Stimulated activated naive CD8-positive, alpha-beta T cell treated with anti-CD3 and anti-CD28 coated beads, Interleukin-15, Interleukin-2, amounts not matched to agents 100 ng/mL and 50 ng/mL, for 24 hours (primary cell): Measurements from ENCODE around the gene XAF1.
"Not testable (repeated sequence)": the region's sequence is repeated elsewhere in the genome, so short reads cannot be mapped to it uniquely, and the experiment has no call there.

ENCODE experiments used
- H3K27ac Mint-ChIP-seq: one replicate; pipeline ENCODE4 v1.8.0; 2021; ENCODE audit warnings: mild to moderate bottlenecking, mixed read lengths
- H3K27me3 Mint-ChIP-seq: one replicate; pipeline ENCODE4 v1.8.0; 2021; ENCODE audit warnings: mixed read lengths
- H3K36me3 Mint-ChIP-seq: one replicate; pipeline ENCODE4 v1.8.0; 2021; ENCODE audit warnings: low read depth, mixed read lengths
- H3K4me1 Mint-ChIP-seq: one replicate; pipeline ENCODE4 v1.8.0; 2021; ENCODE audit warnings: low read depth, mixed read lengths
- H3K4me3 Mint-ChIP-seq: one replicate; pipeline ENCODE4 v1.8.0; 2021; ENCODE audit warnings: mild to moderate bottlenecking, mixed read lengths
- H3K9me3 Mint-ChIP-seq: one replicate; pipeline ENCODE4 v1.8.0; 2021; ENCODE audit warnings: mixed read lengths

XAF1 gene

DNA sequence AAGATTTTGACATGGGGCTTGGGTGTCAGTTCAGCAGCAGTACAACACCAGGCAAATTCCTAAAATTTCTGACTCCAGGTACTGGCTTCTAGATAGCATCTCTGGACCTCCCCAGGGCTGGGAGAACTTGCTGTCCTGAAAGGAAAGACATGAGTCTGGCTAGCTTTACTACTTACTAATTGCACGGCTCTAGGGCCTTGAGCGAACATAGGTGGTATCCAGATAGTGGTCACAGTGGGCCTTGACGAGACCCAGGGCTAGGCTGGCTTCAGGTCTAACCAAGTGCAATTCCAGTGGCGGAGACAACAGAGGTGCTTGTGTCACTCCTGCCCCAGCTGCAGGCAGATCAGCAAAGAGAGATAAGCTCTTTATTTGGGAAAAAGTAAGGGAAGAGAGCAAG is 26.3 kb upstream of the XAF1 start:
- Mint-ChIP-seq H3K9me3 (no peaks in the 10 kb centered on the region), H3K36me3 (no peaks in the 10 kb centered on the region), H3K4me3 (no peak overlapping the region), H3K27me3 (peaks cover 29% of the 10 kb centered on the region), H3K27ac (no peak overlapping the region), H3K4me1 (no peaks in the 10 kb centered on the region)

DNA sequence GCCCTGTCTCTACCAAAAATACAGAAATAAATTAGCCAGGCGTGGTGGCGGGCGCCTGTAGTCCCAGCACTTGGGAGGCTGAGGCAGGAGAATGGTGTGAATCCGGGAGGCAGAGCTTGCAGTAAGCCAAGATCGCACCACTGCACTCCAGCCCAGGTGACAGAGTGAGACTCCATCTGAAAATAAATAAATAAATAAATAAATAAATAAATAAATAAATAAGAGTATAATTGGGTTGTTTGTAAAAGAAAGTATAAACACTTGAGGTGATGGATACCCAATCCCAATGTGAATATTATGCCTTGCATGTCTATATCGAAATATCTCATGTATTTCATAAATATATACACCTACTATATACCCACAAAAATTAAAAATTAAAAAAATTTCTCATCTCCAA is 9.2 kb upstream of the XAF1 start:
- not testable (repeated sequence) for H3K4me1 Mint-ChIP-seq, H3K9me3 Mint-ChIP-seq, H3K36me3 Mint-ChIP-seq, H3K4me3 Mint-ChIP-seq, H3K27ac Mint-ChIP-seq
- H3K27me3 Mint-ChIP-seq: peaks cover 14% of the 10 kb centered on the region

DNA sequence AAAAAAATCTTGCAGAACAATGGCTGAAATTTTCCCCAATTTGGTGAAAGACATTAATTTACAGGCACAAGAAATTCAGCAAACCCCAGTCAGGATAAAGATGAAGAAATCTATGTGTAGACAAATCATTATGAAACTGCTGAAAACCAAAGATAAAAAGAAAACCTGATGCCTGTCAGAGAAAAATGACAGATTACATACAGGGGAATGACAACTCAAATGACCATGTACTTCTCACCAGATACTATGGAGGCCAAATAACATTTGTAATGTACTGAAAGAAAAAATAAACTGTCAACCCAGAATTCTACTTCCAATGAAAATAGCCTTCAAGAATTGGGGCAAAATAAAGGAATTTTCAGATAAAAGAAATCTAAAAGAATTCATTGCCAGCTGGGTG is 7.2 kb upstream of the XAF1 start:
- Mint-ChIP-seq H3K27me3 (peaks cover 10% of the 10 kb centered on the region), H3K36me3 (no peaks in the 10 kb centered on the region), H3K9me3 (no peaks in the 10 kb centered on the region), H3K27ac (no peak overlapping the region), H3K4me1 (peaks cover 17% of the 10 kb centered on the region), H3K4me3 (no peak overlapping the region)

DNA sequence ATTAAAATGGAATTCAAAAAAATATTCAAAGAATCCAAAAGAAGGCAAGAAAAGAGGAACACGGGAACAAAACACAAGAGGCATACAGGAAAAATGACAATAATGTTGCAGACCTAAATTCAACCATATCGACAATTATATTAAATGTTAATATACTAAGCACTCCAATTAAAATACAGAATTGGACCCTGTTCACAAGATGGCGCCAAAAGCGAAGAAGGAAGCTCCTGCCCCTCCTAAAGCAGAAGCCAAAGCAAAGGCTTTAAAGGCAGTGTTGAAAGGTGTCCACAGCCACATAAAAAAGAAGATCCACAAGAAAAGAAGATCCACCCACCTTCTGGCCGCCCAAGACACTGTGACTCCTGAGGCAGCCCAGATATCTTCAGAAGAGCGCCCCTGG is 6.3 kb upstream of the XAF1 start:
- H3K9me3 Mint-ChIP-seq: no peaks in the 10 kb centered on the region
- peaks cover 20% of the 10 kb centered on the region for H3K4me1 Mint-ChIP-seq
- no peaks in the 10 kb centered on the region for H3K36me3 Mint-ChIP-seq
- H3K4me3 Mint-ChIP-seq: no peak overlapping the region
- no peak overlapping the region for H3K27ac Mint-ChIP-seq
- peaks cover 10% of the 10 kb centered on the region for H3K27me3 Mint-ChIP-seq

DNA sequence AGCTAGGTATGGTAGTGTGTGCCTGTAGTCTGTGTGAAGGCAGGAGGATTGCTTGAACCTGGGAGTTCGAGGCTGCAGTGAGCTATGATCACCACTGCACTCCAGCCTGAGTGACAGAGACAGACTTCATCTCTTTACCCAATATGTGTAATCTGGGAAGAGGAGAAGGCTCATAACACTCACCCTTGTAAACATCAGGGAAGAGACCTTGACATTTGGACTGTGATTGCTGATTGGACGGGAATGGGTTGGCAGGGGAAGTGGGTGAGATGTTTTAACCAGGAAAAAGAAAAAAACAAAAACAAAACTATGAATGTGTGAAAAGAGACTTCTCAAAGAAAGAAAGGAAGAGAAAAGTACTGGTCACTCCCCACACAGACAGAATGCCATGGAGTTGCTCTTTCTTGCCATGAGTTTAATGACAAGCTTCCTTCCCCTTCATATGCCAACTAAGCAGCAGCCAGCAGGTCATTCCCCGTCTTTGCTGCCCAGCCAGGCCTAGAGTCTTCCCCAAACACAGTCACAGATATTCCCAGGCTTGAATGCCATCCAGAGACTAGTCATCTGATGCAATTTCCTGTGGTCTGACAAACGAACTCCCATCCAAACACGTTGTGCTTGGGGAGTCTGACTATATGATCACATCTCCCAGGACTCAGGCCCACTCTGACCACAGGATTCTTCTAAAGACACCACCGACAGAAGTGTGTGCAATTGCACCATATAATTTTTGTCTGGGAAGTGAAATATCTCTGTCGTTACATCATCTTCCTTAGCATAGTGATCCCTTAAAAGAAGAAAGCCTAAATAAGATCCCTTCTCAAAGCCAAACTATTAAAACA is 3.6 kb upstream of the XAF1 start:
- no peaks in the 10 kb centered on the region for H3K27me3 Mint-ChIP-seq
- H3K36me3 Mint-ChIP-seq: no peaks in the 10 kb centered on the region
- no peaks in the 10 kb centered on the region for H3K9me3 Mint-ChIP-seq
- H3K4me1 Mint-ChIP-seq: peaks cover 45% of the 10 kb centered on the region
- peak overlapping the region; percentile 64 for H3K27ac Mint-ChIP-seq
- no peak overlapping the region for H3K4me3 Mint-ChIP-seq

DNA sequence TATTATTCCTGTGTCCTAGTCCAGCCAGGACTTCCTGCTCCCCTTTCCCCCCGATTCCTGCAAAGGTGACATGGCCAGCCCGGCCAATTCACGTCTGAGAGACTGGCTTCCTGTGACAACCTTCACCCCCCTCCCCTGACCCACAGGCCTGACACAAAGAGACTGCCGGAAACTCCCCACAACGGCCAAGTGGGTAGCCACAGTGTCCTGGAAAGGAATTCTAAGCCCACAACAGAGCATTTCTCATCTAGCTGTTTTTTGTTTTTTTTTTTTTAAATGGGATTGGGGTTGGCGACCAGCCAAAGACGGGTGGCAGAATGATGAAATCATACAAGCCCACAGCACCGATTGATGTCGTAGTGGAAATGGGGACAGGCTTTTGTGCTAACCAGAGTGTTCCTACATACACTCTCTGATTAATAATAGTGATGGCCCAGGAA is 2.8 kb upstream of the XAF1 start:
- H3K27ac Mint-ChIP-seq: peak overlapping the region; percentile 53
- no peaks in the 10 kb centered on the region for H3K27me3 Mint-ChIP-seq
- peaks cover 4% of the 10 kb centered on the region for H3K36me3 Mint-ChIP-seq
- no peaks in the 10 kb centered on the region for H3K9me3 Mint-ChIP-seq
- peaks cover 52% of the 10 kb centered on the region for H3K4me1 Mint-ChIP-seq
- H3K4me3 Mint-ChIP-seq: no peak overlapping the region

DNA sequence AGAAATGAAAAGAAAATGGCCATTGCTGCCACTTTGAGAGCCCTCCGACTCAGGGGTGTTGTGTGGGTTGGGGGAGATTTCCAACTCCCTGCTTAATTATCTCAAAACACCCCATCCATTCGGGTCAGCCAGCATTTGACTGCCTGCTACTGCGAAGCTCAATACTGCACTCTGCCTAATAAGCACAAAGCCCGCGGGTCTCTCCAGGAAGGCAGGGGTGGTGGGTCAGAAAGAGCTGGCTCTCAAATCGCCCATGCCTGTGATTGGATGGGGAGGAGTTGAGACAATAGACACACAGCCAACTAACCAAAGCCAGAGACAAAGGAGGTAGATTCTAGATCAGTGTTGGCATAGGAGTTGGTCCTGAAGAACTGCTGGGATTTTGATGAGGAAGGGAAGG is 2.3 kb upstream of the XAF1 start:
- Mint-ChIP-seq H3K4me1 (peaks cover 57% of the 10 kb centered on the region), H3K9me3 (no peaks in the 10 kb centered on the region), H3K27ac (no peak overlapping the region), H3K4me3 (no peak overlapping the region), H3K36me3 (peaks cover 9% of the 10 kb centered on the region), H3K27me3 (no peaks in the 10 kb centered on the region)

DNA sequence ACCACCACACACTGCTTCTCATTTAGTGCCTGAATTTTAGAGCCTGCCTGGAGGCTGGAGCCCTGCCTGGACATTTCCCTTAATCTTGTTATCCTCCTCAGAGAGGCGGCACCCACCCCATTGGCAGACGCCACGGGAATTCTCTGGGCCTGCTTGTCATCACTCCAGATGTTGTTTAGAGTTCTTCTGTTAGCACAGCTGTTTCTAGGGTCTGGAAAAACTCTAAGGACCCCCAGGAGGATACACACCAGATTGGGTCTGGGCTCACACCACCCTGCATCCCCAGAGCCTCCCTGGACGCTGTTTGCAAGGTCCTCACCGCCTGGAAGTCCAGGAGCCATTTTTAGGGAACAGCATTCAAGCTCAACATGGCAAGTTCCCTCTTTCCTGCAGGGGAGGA is 565 bp upstream of the XAF1 start:
- H3K27me3 Mint-ChIP-seq: no peaks in the 10 kb centered on the region
- no peaks in the 10 kb centered on the region for H3K9me3 Mint-ChIP-seq
- peaks cover 57% of the 10 kb centered on the region for H3K4me1 Mint-ChIP-seq
- H3K36me3 Mint-ChIP-seq: peaks cover 16% of the 10 kb centered on the region
- peak overlapping the region; percentile 91 for H3K4me3 Mint-ChIP-seq
- peak overlapping the region; percentile 86 for H3K27ac Mint-ChIP-seq

DNA sequence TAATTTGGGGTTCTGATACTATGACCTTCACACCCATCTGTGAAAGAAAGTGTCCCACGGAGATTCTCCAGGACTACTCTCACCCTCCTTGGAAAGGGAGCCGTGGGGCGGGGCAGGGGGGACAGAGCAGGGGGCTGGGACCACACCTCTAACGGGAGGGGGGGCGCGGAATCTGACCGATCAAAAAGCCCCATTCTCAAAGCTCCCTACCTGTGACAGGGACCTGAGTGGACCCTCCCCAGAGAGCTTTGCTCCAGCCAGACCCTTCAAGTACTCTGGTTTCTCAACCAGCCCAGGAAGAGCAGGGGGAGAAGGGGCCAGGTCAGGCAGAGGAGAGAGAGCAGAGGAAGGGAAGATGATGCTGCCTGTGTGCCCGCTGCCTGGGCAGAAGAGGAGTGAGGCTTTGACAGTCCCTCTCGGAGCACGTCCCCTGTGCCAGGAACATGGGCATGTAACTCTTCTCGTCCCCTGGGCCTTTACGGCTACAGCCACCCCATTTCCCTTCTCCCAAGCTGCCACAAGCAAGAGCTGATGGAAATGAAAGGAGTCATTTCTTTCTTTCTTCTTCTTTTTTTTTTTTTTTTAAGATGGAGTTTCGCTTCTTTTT is 682 bp downstream of the XAF1 start:
- Mint-ChIP-seq H3K4me3 (peak overlapping the region; percentile 91), H3K4me1 (peaks cover 57% of the 10 kb centered on the region)

DNA sequence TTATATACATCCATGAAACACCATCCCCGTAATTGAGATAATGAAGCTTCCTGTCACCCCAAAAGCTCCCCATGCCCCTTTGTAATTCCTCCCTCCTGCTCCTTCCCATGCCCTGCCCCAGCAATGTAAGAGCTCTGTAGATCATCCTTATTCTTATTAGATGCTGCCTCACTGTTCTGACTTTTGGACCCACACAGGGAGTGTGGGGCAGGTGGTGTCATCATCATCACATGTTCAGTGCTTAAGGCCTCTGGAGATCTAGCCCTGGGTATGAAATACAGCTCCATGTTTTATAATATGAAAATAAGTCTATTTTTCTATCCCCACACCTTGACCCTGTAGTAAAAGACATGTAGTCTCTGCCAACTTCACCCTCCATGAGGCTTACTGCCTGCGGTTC is 1.9 kb downstream of the XAF1 start:
- Mint-ChIP-seq H3K9me3 (no peaks in the 10 kb centered on the region), H3K4me3 (peak overlapping the region; percentile 62), H3K36me3 (peaks cover 35% of the 10 kb centered on the region), H3K27ac (peak overlapping the region; percentile 74), H3K4me1 (peaks cover 49% of the 10 kb centered on the region), H3K27me3 (no peaks in the 10 kb centered on the region)

More for the DNA sequence above, 682 bp downstream of the XAF1 start:
- H3K27ac Mint-ChIP-seq: peak overlapping the region; percentile 86
- no peaks in the 10 kb centered on the region for H3K27me3 Mint-ChIP-seq
- H3K9me3 Mint-ChIP-seq: no peaks in the 10 kb centered on the region
- H3K36me3 Mint-ChIP-seq: peaks cover 23% of the 10 kb centered on the region

DNA sequence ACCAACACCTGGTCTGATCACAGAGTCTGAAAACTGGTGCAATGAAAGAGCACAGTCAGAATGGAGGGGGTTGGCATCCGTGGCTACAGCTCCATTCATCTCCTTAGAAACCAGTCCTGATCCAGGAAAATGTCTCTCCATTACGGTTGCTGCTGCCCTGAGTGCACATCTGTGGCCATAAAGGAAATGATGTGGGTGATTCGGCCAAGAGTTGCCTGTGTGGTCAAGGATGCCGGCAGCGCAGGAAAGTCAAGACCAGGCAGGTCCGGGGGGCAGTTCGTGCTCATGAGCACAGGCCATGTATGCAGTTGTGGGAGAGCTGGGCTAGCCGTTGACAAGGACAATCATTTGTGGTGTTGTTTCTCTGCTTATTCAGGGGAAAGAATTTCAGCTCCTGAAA is 5.9 kb downstream of the XAF1 start:
- H3K36me3 Mint-ChIP-seq: peaks cover 74% of the 10 kb centered on the region
- no peaks in the 10 kb centered on the region for H3K27me3 Mint-ChIP-seq
- no peak overlapping the region for H3K27ac Mint-ChIP-seq
- H3K4me1 Mint-ChIP-seq: peaks cover 17% of the 10 kb centered on the region
- H3K9me3 Mint-ChIP-seq: peaks cover 13% of the 10 kb centered on the region
- H3K4me3 Mint-ChIP-seq: no peak overlapping the region

DNA sequence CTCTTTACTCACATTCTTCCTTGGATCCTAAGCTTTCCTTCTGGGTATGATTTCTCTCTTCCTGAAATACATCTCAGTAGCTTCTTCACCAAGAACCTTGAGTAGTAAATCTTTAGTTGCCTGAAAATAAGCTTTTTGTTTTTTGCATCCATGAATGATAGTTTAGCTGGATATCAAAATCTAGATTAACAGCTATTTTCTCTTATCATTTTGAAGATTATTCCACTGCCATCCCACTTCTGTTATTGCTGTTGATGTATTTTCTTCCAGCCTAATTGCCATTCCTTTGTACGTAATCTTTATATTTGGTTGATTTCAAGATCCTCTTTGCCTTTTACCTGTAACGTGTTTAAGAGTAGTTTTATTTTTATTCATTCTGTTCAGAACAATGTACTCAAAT is 12.6 kb downstream of the XAF1 start:
- H3K4me1 Mint-ChIP-seq: no peaks in the 10 kb centered on the region
- H3K9me3 Mint-ChIP-seq: peaks cover 37% of the 10 kb centered on the region
- H3K4me3 Mint-ChIP-seq: no peak overlapping the region
- H3K36me3 Mint-ChIP-seq: peaks cover 99% of the 10 kb centered on the region
- H3K27me3 Mint-ChIP-seq: no peaks in the 10 kb centered on the region
- H3K27ac Mint-ChIP-seq: no peak overlapping the region

DNA sequence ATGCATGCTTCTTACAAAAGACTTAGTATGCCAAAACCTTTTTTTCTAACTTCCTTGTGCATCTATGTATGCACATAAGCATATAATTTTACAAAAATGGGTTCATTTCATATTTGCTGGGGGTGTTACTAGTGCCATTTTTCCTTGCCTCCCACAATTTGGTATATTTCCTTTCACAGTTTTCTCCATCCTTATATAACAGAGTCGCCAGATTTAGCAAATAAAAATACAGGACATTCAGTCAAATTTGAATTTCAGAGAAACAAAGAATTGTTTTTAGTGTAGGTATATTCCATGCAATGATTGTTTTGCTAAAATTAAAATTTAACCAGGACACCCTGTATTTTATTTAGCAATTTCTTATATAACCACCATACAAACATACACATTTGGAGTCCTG is 16.2 kb downstream of the XAF1 start:
- Mint-ChIP-seq H3K27me3 (peaks cover 9% of the 10 kb centered on the region), H3K9me3 (peaks cover 28% of the 10 kb centered on the region), H3K4me1 (no peaks in the 10 kb centered on the region), H3K36me3 (peaks cover 82% of the 10 kb centered on the region), H3K27ac (no peak overlapping the region), H3K4me3 (no peak overlapping the region)

DNA sequence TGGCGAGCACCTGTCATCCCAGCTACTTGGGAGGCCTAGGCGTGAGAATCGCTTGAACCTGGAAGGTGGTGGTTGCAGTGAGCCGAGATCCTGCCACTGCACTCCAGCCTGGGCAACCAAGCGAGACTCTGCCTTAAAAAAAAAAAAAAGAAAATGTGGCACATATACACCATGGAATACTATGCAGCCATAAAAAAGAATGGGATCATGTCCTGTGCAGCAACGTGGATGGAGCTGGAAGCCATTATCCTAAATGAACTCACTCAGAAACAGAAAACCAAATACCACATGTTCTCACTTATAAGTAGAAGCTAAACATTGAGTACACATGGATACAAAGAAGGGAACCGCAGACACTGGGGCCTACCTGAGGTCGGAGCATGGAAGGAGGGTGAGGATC is 19.1 kb downstream of the XAF1 start:
- H3K9me3 Mint-ChIP-seq, H3K4me1 Mint-ChIP-seq, H3K27ac Mint-ChIP-seq, H3K4me3 Mint-ChIP-seq: not testable (repeated sequence)
- peaks cover 53% of the 10 kb centered on the region for H3K36me3 Mint-ChIP-seq
- peaks cover 33% of the 10 kb centered on the region for H3K27me3 Mint-ChIP-seq

DNA sequence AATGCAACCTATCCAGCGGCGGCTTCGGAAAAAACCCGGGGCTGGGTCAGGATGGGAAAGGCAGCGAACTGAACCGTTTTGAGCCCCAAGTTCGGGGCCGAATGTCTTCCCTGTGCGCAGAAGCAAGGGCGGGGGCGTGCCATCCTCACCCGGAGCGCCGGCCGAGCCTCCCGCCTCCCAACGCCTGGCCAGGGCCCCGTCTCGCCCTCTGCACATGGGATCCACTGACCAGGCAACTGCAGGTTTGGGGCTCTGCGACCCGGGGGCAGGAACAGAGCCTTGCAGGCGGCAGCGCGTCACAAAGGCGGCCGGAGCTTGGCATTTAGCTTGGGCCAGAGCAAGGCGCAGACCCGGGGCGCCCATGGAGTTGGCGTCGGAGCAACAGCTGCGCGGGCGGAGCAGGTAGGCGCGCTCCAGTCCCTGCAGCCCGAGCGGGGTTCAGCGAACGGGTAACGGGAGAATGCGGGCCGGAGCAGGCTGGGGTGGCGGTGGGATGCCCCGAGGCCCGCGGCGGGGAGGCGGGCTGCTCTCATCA is 20.1 kb downstream of the XAF1 start, which contains the start of gene FBXO39:
FBXO39 (plus strand) TSS at position 345 of the 535 bp plus-strand sequence. CDS start 3,654 bp downstream, outside the sequence.
- Mint-ChIP-seq H3K27me3 (peaks cover 33% of the 10 kb centered on the region), H3K9me3 (peaks cover 6% of the 10 kb centered on the region), H3K4me3 (no peak within 1 kb of the TSS), H3K27ac (no peak within 1 kb of the TSS), H3K4me1 (no peaks in the 10 kb centered on the region), H3K36me3 (peaks cover 42% of the 10 kb centered on the region)
